GM12878 (cell line): ENCODE data around the gene COL16A1. TPM values are rescaled to one million over a fixed set of nuclear protein-coding genes. Genes with fewer than 3 reads are reported as not detected.

ENCODE experiments used
- ATAC-seq: fragments of 200-7000 bp; cut with Tn5 transposase; 3 replicates; pipeline ENCODE4 v1.9.1; 2020; ENCODE audit warnings: mild to moderate bottlenecking, moderate library complexity
- BruUV-seq: library from RNA; stranded (reverse); fragments of 400-500 nt; replicated peaks from 2 replicates; lab custom pipeline; 2021; lab: Mats Ljungman, UMichigan
- CTCF ChIA-PET: fragments of 300-600 bp; sonication (Branson Sonifier 250); formaldehyde crosslinking; extraction: SDS; loops from one replicate; lab custom pipeline; 2021; ENCODE audit warnings: inconsistent platforms; lab: Yijun Ruan, JAX
- POLR2A ChIA-PET: fragments of 350-600 bp; formaldehyde crosslinking; extraction: SDS; loops from one replicate; lab custom pipeline; 2021; ENCODE audit warnings: inconsistent platforms; lab: Charles Lee
- RAD21 ChIA-PET: fragments of 300-600 bp; sonication (Branson Sonifier 250); formaldehyde crosslinking; loops from one replicate; lab custom pipeline; 2023; ENCODE audit warnings: antibody characterized with exemption; ENCODE audit not compliant: unreplicated experiment; lab: Charles Lee
- SMC1A ChIA-PET: fragments of 300-600 bp; sonication (Branson Sonifier 250); formaldehyde crosslinking; loops from one replicate; lab custom pipeline; 2023; ENCODE audit not compliant: unreplicated experiment, uncharacterized antibody; lab: Charles Lee
- DNase-seq: peaks from one replicate; pipeline ENCODE4 v3.0.0-alpha.2; 2011; ENCODE audit warnings: low read depth, low spot score
- FAIRE-seq: peaks from 3 replicates; lab custom pipeline; 2011; peaks lifted over from hg19 to GRCh38; lab: Jason Lieb, UNC
- H2AFZ ChIP-seq: 2 replicates; pipeline ENCODE4 v1.6.0; 2011; ENCODE audit warnings: low read depth, low read length, control low read depth; ENCODE audit not compliant: control insufficient read depth
- H3K27ac ChIP-seq: 2 replicates; pipeline ENCODE4 v1.5.1; 2011; ENCODE audit warnings: control low read depth; ENCODE audit not compliant: control insufficient read depth, insufficient read depth
- H3K27me3 ChIP-seq, 2 experiments: replicated peaks in 1 of 2; 2 replicates each; pipeline versions ENCODE4 v1.6.0 to v1.6.1; 2011; ENCODE audit warnings: low read length in 1 of 2; ENCODE audit not compliant: control insufficient read depth in 2 of 2, insufficient read depth in 2 of 2
- H3K36me3 ChIP-seq, 2 experiments: 2 replicates each; pipeline ENCODE4 v1.5.1; 2011; ENCODE audit warnings: low read length in 1 of 2; ENCODE audit not compliant: control insufficient read depth in 2 of 2, insufficient read depth in 2 of 2
- H3K4me1 ChIP-seq: 2 replicates; pipeline ENCODE4 v1.6.1; 2011; ENCODE audit warnings: mild to moderate bottlenecking, low read length, moderate library complexity, mixed read lengths; ENCODE audit not compliant: control insufficient read depth, insufficient read depth
- H3K4me2 ChIP-seq: 2 replicates; pipeline ENCODE4 v1.6.0; 2011; ENCODE audit warnings: control low read depth; ENCODE audit not compliant: control insufficient read depth, insufficient read depth
- H3K4me3 ChIP-seq: fragments of 200-600 bp; sonication (generic); 2 replicates; pipeline ENCODE4 v1.5.1; 2016
- H3K79me2 ChIP-seq: 2 replicates; pipeline ENCODE4 v1.6.0; 2011; ENCODE audit warnings: low read length; ENCODE audit not compliant: control insufficient read depth, insufficient read depth
- H3K9ac ChIP-seq: 2 replicates; pipeline ENCODE4 v1.8.0; 2011; ENCODE audit warnings: low read length, control low read depth, mixed read lengths; ENCODE audit not compliant: control insufficient read depth, insufficient read depth
- H3K9me3 ChIP-seq: replicated peaks from 3 replicates; pipeline ENCODE4 v1.5.1; 2011; ENCODE audit warnings: mild to moderate bottlenecking, low read length; ENCODE audit not compliant: control insufficient read depth, insufficient read depth
- H4K20me1 ChIP-seq: 2 replicates; pipeline ENCODE4 v1.6.0; 2011; ENCODE audit not compliant: control insufficient read depth, insufficient read depth
- EED ChIP-seq: sonication (generic); IDR thresholded peaks from 2 replicates; pipeline ENCODE4 v1.6.1; 2016; ENCODE audit warnings: antibody characterized with exemption, low read depth
- ETV6 ChIP-seq, 2 experiments: fragments of 450-650 bp in 1 of 2; IDR thresholded peaks in 1 of 2; conservative IDR thresholded peaks in 1 of 2; 2 replicates each; pipeline ENCODE4 v1.6.1; 2014; ENCODE audit warnings: antibody characterized with exemption in 1 of 2, borderline replicate concordance in 1 of 2, low read depth in 1 of 2, mild to moderate bottlenecking in 1 of 2, moderate library complexity in 1 of 2
- MYB ChIP-seq: fragments of 150-350 bp; IDR thresholded peaks from 2 replicates; pipeline ENCODE4 v1.6.1; 2014; ENCODE audit warnings: mild to moderate bottlenecking, low read depth, low read length, borderline replicate concordance
- NFYB ChIP-seq: IDR thresholded peaks from 2 replicates; pipeline ENCODE4 v1.6.1; 2011; ENCODE audit warnings: low read depth, mild to moderate bottlenecking, low read length, improper control_type of control experiment, moderate library complexity; ENCODE audit not compliant: insufficient read depth
- NR2F1 ChIP-seq: fragments of 450-650 bp; conservative IDR thresholded peaks from 2 replicates; pipeline ENCODE4 v1.6.1; 2017; ENCODE audit warnings: mild to moderate bottlenecking
- SIX5 ChIP-seq: IDR thresholded peaks from 2 replicates; pipeline ENCODE4 v1.6.1; 2011; ENCODE audit warnings: mild to moderate bottlenecking, low read depth, low read length, moderate library complexity; ENCODE audit not compliant: severe bottlenecking
- SMAD1 ChIP-seq: fragments of 450-650 bp; IDR thresholded peaks from 2 replicates; pipeline ENCODE4 v1.6.1; 2018; ENCODE audit warnings: mild to moderate bottlenecking, low read depth; ENCODE audit not compliant: partially characterized antibody
- SMC3 ChIP-seq: IDR thresholded peaks from 2 replicates; pipeline ENCODE4 v1.6.1; 2011; ENCODE audit warnings: low read length, improper control_type of control experiment, borderline replicate concordance
- STAT1 ChIP-seq: fragments of 450-650 bp; conservative IDR thresholded peaks from 2 replicates; pipeline ENCODE4 v1.6.1; 2014; ENCODE audit warnings: antibody characterized with exemption, mild to moderate bottlenecking
- SUPT20H ChIP-seq: IDR thresholded peaks from 2 replicates; pipeline ENCODE4 v1.6.1; 2011; ENCODE audit warnings: low read depth, mild to moderate bottlenecking, low read length, moderate library complexity, borderline replicate concordance; ENCODE audit not compliant: control insufficient read depth
- TARDBP ChIP-seq: IDR thresholded peaks from 2 replicates; pipeline ENCODE4 v1.6.1; 2016; ENCODE audit warnings: borderline replicate concordance
- ZNF622 ChIP-seq: fragments of 450-650 bp; IDR thresholded peaks from 2 replicates; pipeline ENCODE4 v1.6.1; 2017; ENCODE audit warnings: mild to moderate bottlenecking, inconsistent platforms
- WGBS: methylation state at CpG from one replicate; pipeline ENCODE4 v1.1.6; 2016; ENCODE audit warnings: low lambda C conversion rate; ENCODE audit not compliant: insufficient replicate concordance, insufficient coverage; ENCODE audit errors: missing lambda C conversion rate; 5-methylcytosine and 5-hydroxymethylcytosine counted together
- in situ Hi-C: fragments of 300-500 bp; cut with MboI; formaldehyde crosslinking; loops from 9 replicates; pipeline ENCODE4 v1.14.3; 2018; ENCODE audit warnings: mixed read lengths
- intact Hi-C: fragments of 100-400 bp; cut with micrococcal nuclease; formaldehyde crosslinking; loops from one replicate; pipeline ENCODE4 v1.14.2; 2022; ENCODE audit not compliant: unreplicated experiment
- polyA plus RNA-seq, 11 experiments: library from polyadenylated mRNA; depleted of rRNA in 4 of 11; unstranded in 6 of 11; stranded (reverse) in 5 of 11; fragments of >200 nt; fragmentation: Nextera tagmentation in 4 of 11; fragmentation: Illumina TruSeq in 1 of 11; extraction: Ambion mirVana in 4 of 11; extraction: Trizol in 1 of 11; gene quantifications; 1 replicate in 1 of 11; 2 replicates in 10 of 11; pipeline versions ENCODE4 v1.2.1 to v1.2.3, GENCODE V29; 2011 to 2016; ENCODE audit warnings: inconsistent platforms in 2 of 11, missing spikeins in 2 of 11, low read depth in 1 of 11
- total RNA-seq, 4 experiments: library from RNA; depleted of rRNA in 3 of 4; stranded (reverse); fragments of >200 nt in 3 of 4; fragmentation: Illumina TruSeq in 1 of 4; extraction: Trizol in 1 of 4; gene quantifications; 2 replicates each; pipeline versions ENCODE4 v1.2.1 to v1.2.3, GENCODE V29; 2013 to 2021
- TF ChIP-seq, protein P1 (sequence below): fragments of 450-650 bp; IDR thresholded peaks from 2 replicates; pipeline ENCODE4 v1.6.1; 2016; ENCODE audit warnings: mild to moderate bottlenecking
- TF ChIP-seq, protein P2 (sequence below): fragments of 450-650 bp; conservative IDR thresholded peaks from 2 replicates; pipeline ENCODE4 v1.6.1; 2017; ENCODE audit warnings: mild to moderate bottlenecking, moderate library complexity
- TF ChIP-seq, protein P3 (sequence below): IDR thresholded peaks from 2 replicates; pipeline ENCODE4 v1.6.1; 2011; ENCODE audit warnings: borderline replicate concordance, low read depth, mild to moderate bottlenecking, moderate library complexity, mixed read lengths, low read length; ENCODE audit not compliant: insufficient read depth; ENCODE audit errors: extremely low read length
- TF ChIP-seq, protein P4 (sequence below): IDR thresholded peaks from 2 replicates; pipeline ENCODE4 v1.6.1; 2012; ENCODE audit warnings: low read length, inconsistent platforms

COL16A1 gene
- total and polyA plus RNA-seq, 10 of the 15 experiments (the other 5 are each of a cell fraction or from before 2014, with no cell fraction given), result 0.02 to 3.7 (median 0.59) TPM

DNA sequence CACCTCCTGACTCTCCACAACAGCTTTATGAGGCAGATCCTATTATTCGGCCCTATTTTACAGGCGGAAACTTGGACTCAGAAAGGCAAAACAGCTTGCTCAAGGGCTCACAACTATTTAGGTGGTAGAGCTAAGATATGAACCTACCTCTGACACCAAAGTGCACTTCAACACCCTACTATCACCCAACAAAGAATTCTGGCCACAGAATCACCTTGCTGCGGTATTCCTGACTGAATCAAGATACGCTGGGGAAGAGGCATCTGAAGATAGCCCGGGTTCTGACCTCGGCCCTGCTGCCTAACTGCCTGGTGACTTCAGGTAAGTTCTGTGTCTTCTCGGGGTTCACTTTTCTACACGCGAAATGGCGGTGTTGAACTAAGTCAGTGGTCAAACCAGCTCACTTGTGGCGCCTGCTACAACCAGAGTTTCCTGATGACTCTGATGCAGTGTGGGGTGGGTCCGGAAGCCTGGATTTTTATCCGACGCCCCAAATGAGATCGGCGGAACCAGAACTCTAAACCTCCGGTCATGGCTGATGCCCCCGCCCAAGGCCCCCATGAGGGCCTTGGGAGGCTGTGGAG lies 59.7 kb downstream of the COL16A1 start:
- WGBS, result 3% methylated on average over 18 of the region's 18 CpGs
- Histone ChIP-seq H3K79me2 (peaks cover 44% of the 10 kb centered on the region), H3K36me3 (no peaks in the 10 kb centered on the region), H3K4me1 (peaks cover 7% of the 10 kb centered on the region), H4K20me1 (no peaks in the 10 kb centered on the region), H3K9ac (peak overlapping the region; percentile 89), H3K4me2 (peak overlapping the region; percentile 82), H2AFZ (peak overlapping the region; percentile 84), H3K9me3 (no peaks in the 10 kb centered on the region), H3K27me3 (no peaks in the 10 kb centered on the region), H3K27ac (peak overlapping the region; percentile 92), H3K4me3 (peak overlapping the region; percentile 78)
- ATAC-seq (peak; percentile 69), FAIRE-seq (no peak), DNase-seq (no peak)
- in situ Hi-C loops (no loop called here), intact Hi-C loops (no loop called here)
- no TSS peak for BruUV-seq
- SMC1A ChIA-PET, result interaction anchor here (0.8 to 1.8 kb wide), 7 partner anchors 15 to 221 kb away, joined by 3 to 6 read pairs (median 3); partner anchors contain the start of gene HCRTR1
- POLR2A ChIA-PET, result interaction anchor here (1.0 kb wide), 1 partner anchor 26 kb away, joined by 3 read pairs; no protein-coding TSS in a partner anchor
- RAD21 ChIA-PET, result interaction anchor here (1.0 to 2.1 kb wide), 6 partner anchors 22 to 249 kb away, joined by 3 to 11 read pairs (median 4); no protein-coding TSS in a partner anchor
- CTCF ChIA-PET, result interaction anchor here (1.0 to 3.2 kb wide), 11 partner anchors 9 to 223 kb away, joined by 3 to 14 read pairs (median 7); partner anchors contain the start of gene COL16A1
- no peak for TF ChIP-seq SIX5
- TF ChIP-seq ZNF622, result no peak
- TF ChIP-seq SMC3, result no peak
- TF ChIP-seq, protein P1, sequence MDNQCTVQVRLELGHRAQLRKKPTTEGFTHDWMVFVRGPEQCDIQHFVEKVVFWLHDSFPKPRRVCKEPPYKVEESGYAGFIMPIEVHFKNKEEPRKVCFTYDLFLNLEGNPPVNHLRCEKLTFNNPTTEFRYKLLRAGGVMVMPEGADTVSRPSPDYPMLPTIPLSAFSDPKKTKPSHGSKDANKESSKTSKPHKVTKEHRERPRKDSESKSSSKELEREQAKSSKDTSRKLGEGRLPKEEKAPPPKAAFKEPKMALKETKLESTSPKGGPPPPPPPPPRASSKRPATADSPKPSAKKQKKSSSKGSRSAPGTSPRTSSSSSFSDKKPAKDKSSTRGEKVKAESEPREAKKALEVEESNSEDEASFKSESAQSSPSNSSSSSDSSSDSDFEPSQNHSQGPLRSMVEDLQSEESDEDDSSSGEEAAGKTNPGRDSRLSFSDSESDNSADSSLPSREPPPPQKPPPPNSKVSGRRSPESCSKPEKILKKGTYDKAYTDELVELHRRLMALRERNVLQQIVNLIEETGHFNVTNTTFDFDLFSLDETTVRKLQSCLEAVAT, result no peak
- TF ChIP-seq STAT1, result no peak
- no peak for TF ChIP-seq SUPT20H
- no peak for TF ChIP-seq TARDBP
- TF ChIP-seq NR2F1, result no peak
- no peak for TF ChIP-seq MYB
- TF ChIP-seq, protein P2, sequence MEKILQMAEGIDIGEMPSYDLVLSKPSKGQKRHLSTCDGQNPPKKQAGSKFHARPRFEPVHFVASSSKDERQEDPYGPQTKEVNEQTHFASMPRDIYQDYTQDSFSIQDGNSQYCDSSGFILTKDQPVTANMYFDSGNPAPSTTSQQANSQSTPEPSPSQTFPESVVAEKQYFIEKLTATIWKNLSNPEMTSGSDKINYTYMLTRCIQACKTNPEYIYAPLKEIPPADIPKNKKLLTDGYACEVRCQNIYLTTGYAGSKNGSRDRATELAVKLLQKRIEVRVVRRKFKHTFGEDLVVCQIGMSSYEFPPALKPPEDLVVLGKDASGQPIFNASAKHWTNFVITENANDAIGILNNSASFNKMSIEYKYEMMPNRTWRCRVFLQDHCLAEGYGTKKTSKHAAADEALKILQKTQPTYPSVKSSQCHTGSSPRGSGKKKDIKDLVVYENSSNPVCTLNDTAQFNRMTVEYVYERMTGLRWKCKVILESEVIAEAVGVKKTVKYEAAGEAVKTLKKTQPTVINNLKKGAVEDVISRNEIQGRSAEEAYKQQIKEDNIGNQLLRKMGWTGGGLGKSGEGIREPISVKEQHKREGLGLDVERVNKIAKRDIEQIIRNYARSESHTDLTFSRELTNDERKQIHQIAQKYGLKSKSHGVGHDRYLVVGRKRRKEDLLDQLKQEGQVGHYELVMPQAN, result no peak
- TF ChIP-seq, protein P3, sequence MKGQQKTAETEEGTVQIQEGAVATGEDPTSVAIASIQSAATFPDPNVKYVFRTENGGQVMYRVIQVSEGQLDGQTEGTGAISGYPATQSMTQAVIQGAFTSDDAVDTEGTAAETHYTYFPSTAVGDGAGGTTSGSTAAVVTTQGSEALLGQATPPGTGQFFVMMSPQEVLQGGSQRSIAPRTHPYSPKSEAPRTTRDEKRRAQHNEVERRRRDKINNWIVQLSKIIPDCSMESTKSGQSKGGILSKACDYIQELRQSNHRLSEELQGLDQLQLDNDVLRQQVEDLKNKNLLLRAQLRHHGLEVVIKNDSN, result no peak
- no peak for TF ChIP-seq NFYB
- TF ChIP-seq, protein P4, sequence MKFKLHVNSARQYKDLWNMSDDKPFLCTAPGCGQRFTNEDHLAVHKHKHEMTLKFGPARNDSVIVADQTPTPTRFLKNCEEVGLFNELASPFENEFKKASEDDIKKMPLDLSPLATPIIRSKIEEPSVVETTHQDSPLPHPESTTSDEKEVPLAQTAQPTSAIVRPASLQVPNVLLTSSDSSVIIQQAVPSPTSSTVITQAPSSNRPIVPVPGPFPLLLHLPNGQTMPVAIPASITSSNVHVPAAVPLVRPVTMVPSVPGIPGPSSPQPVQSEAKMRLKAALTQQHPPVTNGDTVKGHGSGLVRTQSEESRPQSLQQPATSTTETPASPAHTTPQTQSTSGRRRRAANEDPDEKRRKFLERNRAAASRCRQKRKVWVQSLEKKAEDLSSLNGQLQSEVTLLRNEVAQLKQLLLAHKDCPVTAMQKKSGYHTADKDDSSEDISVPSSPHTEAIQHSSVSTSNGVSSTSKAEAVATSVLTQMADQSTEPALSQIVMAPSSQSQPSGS, result no peak
- TF ChIP-seq SMAD1, result no peak
- TF ChIP-seq ETV6 (conservative IDR thresholded peaks at IDR 0.05 in 1 of 2, IDR thresholded peaks at IDR 0.05 in 1 of 2; ENCODE audit: borderline replicate concordance in 1 of 2, low read depth in 1 of 2), result 0 out of 4 replicates have a peak, but pooled peaks of 1 of the 2 experiments have one; percentile 9
- TF ChIP-seq EED, result no peak
